Effector memory CD8-positive, alpha-beta T cell (primary cell): Measurements from ENCODE around the gene EPM2AIP1.
A peak's percentile ranks its signal among the peaks of the same experiment; 100 is the strongest.

ENCODE experiments used
- ATAC-seq: fragments of 150-1000 bp; cut with Tn5 transposase; replicated peaks from 2 replicates; pipeline ENCODE4 v1.10.0; 2021; ENCODE audit warnings: mild to moderate bottlenecking, moderate library complexity
- DNase-seq, 3 experiments: peaks; one replicate each; pipeline ENCODE4 v3.0.0; 2021
- H3K27ac Mint-ChIP-seq, 2 donors: one replicate each; pipeline ENCODE4 v1.8.0; 2022; ENCODE audit warnings: mild to moderate bottlenecking in 2 of 2, mixed read lengths in 2 of 2, moderate library complexity in 2 of 2
- H3K27me3 Mint-ChIP-seq, 2 donors: one replicate each; pipeline ENCODE4 v1.8.0; 2022; ENCODE audit warnings: mixed read lengths in 2 of 2
- H3K36me3 Mint-ChIP-seq: one replicate; pipeline ENCODE4 v1.8.0; 2022; ENCODE audit warnings: mild to moderate bottlenecking, moderate library complexity, mixed read lengths; ENCODE audit not compliant: insufficient read depth
- H3K4me1 Mint-ChIP-seq, 2 donors: one replicate each; pipeline ENCODE4 v1.8.0; 2022; ENCODE audit warnings: low read depth in 2 of 2, mixed read lengths in 2 of 2
- H3K4me3 Mint-ChIP-seq, 2 donors: one replicate each; pipeline ENCODE4 v1.8.0; 2022; ENCODE audit warnings: mild to moderate bottlenecking in 2 of 2, mixed read lengths in 2 of 2, moderate library complexity in 2 of 2
- H3K9me3 Mint-ChIP-seq, 2 donors: one replicate each; pipeline ENCODE4 v1.8.0; 2022; ENCODE audit warnings: mixed read lengths in 2 of 2

Gene EPM2AIP1

GRCh38 chr3:37025561-37026335, 32.8 kb upstream of the EPM2AIP1 start:
- H3K4me1 Mint-ChIP-seq: peaks cover 1 to 7% of the 10 kb centered on the region in 2 donors
- no peaks in the 10 kb centered on the region for H3K27me3 Mint-ChIP-seq
- no peak overlapping the region for H3K27ac Mint-ChIP-seq
- peaks cover 46% of the 10 kb centered on the region for H3K36me3 Mint-ChIP-seq
- ATAC-seq: no peak
- no peak overlapping the region for H3K4me3 Mint-ChIP-seq
- H3K9me3 Mint-ChIP-seq: no peaks in the 10 kb centered on the region
- DNase-seq: no peak

DNA sequence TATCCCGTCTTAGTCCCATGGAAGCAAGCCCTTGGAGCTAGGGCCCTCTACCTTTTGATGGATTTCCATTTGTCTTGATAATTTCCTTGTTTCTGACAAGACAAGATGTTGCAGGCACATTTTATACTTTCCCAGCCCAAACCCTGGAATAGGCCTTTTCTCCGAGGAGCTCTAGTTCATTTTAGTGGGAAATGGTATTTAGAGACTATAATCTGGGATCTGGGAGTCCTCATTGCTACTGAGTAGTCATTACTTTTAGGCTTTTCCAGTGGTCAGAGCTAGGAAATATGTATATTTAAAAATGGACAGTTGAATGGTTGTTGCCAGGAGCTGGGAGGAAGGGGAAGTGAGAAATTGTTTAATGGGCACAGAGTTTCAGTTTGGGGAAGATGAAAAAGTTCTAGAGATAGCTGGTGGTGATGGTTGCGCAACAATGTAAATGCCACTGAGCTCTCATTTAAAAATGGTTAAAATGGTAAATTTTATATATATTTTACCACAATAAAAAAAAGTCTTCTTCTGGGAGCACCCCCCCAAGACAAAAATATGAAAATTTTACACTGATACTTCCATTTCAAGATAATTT, 32.0 kb upstream of the EPM2AIP1 start:
- Mint-ChIP-seq H3K4me3 (no peak overlapping the region), H3K36me3 (peaks cover 46% of the 10 kb centered on the region), H3K4me1 (peaks cover 1 to 7% of the 10 kb centered on the region in 2 donors), H3K9me3 (no peaks in the 10 kb centered on the region), H3K27ac (peak overlapping the region in 1 of 2 donors; percentile 2), H3K27me3 (no peaks in the 10 kb centered on the region)
- DNase-seq (no peak), ATAC-seq (no peak)

GRCh38 chr3:37024092-37024491, 31.2 kb upstream of the EPM2AIP1 start:
- H3K27me3 Mint-ChIP-seq: no peaks in the 10 kb centered on the region
- peaks cover 46% of the 10 kb centered on the region for H3K36me3 Mint-ChIP-seq
- H3K4me1 Mint-ChIP-seq: peaks cover 1 to 7% of the 10 kb centered on the region in 2 donors
- no peak for DNase-seq
- peak overlapping the region in 1 of 2 donors; percentile 2 for H3K27ac Mint-ChIP-seq
- H3K4me3 Mint-ChIP-seq: no peak overlapping the region
- H3K9me3 Mint-ChIP-seq: no peaks in the 10 kb centered on the region
- no peak for ATAC-seq

DNA sequence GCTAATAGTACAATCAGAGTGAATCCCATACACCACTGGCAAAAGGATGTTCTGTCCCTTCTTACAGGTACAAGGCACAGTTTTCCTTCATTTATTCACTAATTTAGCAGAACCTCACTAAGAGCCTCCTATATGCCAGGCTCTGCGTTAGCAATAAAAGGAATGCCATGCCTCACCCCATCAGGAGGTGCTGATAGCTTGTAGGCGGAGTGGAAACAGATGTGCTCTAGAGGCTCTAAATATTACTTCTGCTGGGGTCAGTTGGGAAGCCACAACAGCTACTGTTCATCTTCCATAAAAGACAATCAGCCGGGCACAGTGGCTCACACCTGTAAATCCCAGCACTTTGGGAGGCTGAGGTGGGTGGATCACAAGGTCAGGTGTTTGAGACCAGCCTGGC, 24.8 kb upstream of the EPM2AIP1 start:
- Mint-ChIP-seq H3K4me1 (peaks cover 0 to 3% of the 10 kb centered on the region in 2 donors), H3K9me3 (no peaks in the 10 kb centered on the region), H3K27ac (no peak overlapping the region), H3K4me3 (no peak overlapping the region), H3K36me3 (peaks cover 43% of the 10 kb centered on the region), H3K27me3 (no peaks in the 10 kb centered on the region)
- DNase-seq: no peak
- no peak for ATAC-seq

DNA sequence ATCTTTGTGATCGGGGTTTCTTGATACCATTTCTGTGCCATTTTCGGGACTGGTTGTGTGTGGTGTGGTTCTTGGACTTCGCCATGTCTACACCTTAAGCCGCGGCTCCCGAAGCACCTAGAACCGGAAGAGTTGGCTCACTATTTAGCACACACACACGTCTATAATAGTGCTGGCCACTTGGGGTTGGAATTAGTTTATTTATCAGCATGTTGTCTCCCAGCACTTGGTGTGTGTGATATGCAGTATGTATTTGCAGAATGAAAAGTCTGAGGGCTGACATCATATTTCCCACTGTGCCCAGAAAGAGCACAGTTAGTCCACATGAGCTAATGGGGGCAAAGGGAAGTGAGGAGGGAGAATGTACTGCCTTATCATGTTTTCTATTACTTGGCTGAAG, 24.0 kb upstream of the EPM2AIP1 start:
- Mint-ChIP-seq H3K27ac (no peak overlapping the region), H3K4me1 (no peaks in the 10 kb centered on the region), H3K36me3 (peaks cover 47% of the 10 kb centered on the region), H3K4me3 (no peak overlapping the region), H3K9me3 (no peaks in the 10 kb centered on the region), H3K27me3 (no peaks in the 10 kb centered on the region)
- DNase-seq (no peak), ATAC-seq (no peak)

DNA sequence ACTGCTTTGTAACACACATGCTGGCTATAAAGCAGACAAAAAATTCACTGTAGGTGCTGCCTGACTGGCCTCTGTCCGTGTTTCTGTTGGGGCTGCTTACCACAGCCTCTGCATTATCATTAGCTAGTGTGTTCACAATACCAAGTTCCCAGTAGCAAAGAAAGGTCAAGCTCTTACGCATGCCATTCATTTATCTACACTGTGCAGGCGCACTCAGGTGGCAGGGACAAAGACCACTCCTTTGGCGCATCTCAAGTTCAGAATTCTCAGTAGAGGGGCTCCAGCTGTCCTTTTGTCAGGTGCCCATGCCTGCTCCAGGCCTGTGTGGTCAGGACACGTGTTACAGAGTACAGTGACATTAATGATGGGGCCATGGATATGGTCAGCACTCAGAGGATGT, 22.7 kb upstream of the EPM2AIP1 start:
- Mint-ChIP-seq H3K27me3 (no peaks in the 10 kb centered on the region), H3K4me3 (no peak overlapping the region), H3K36me3 (peaks cover 55% of the 10 kb centered on the region), H3K27ac (no peak overlapping the region), H3K4me1 (peaks cover 0 to 4% of the 10 kb centered on the region in 2 donors), H3K9me3 (no peaks in the 10 kb centered on the region)
- ATAC-seq: no peak
- DNase-seq: no peak

DNA sequence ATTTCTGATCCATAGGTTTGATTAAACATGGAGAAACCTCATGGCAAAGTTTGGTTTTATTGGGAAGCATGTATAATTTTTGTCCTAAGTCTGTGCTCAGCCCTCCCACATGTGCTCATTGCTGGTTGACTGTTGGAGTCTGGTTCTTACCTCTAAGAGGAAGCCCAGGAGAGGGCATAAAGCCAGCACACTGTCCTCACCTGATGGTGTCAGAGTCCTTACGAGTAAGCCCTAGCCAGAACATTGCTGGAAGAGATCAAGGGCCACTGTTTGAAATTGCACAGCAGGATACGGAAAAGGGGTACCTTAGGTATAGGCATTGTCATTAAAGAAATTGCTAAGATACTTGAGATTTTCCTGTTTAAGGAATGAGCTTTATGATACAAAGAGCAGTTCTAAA, 21.7 kb upstream of the EPM2AIP1 start:
- DNase-seq: no peak
- no peaks in the 10 kb centered on the region for H3K27me3 Mint-ChIP-seq
- H3K27ac Mint-ChIP-seq: no peak overlapping the region
- no peak overlapping the region for H3K4me3 Mint-ChIP-seq
- H3K36me3 Mint-ChIP-seq: peaks cover 59% of the 10 kb centered on the region
- peaks cover 0 to 4% of the 10 kb centered on the region in 2 donors for H3K4me1 Mint-ChIP-seq
- no peaks in the 10 kb centered on the region for H3K9me3 Mint-ChIP-seq
- no peak for ATAC-seq

DNA sequence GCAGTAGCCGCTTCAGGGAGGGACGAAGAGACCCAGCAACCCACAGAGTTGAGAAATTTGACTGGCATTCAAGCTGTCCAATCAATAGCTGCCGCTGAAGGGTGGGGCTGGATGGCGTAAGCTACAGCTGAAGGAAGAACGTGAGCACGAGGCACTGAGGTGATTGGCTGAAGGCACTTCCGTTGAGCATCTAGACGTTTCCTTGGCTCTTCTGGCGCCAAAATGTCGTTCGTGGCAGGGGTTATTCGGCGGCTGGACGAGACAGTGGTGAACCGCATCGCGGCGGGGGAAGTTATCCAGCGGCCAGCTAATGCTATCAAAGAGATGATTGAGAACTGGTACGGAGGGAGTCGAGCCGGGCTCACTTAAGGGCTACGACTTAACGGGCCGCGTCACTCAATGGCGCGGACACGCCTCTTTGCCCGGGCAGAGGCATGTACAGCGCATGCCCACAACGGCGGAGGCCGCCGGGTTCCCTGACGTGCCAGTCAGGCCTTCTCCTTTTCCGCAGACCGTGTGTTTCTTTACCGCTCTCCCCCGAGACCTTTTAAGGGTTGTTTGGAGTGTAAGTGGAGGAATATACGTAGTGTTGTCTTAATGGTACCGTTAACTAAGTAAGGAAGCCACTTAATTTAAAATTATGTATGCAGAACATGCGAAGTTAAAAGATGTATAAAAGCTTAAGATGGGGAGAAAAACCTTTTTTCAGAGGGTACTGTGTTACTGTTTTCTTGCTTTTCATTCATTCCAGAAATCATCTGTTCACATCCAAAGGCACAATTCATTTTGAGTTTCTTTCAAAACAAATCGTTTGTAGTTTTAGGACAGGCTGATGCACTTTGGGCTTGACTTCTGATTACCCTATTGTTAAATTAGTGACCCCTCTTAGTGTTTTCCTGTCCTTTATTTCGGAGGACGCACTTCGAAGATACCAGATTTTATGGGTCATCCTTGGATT, 674 bp upstream of the EPM2AIP1 start, which contains the start of gene MLH1:
Gene MLH1, plus strand, starts transcription at position 193 of the 958 bp plus-strand sequence. Its CDS starts 30 bp downstream, at position 223.
- H3K4me1 Mint-ChIP-seq: peaks cover 17 to 27% of the 10 kb centered on the region in 2 donors
- peak; percentile 99 for DNase-seq
- peak; percentile 80 for ATAC-seq
- H3K27ac Mint-ChIP-seq: no peak within 1 kb of the TSS
- H3K36me3 Mint-ChIP-seq: peaks cover 32% of the 10 kb centered on the region
- no peak within 1 kb of the TSS for H3K4me3 Mint-ChIP-seq
- no peaks in the 10 kb centered on the region for H3K27me3 Mint-ChIP-seq
- no peaks in the 10 kb centered on the region for H3K9me3 Mint-ChIP-seq

- Mint-ChIP-seq H3K9me3 (no peaks in the 10 kb centered on the region), H3K27me3 (no peaks in the 10 kb centered on the region), H3K4me1 (peaks cover 22 to 32% of the 10 kb centered on the region in 2 donors), H3K27ac (no peak overlapping the region), H3K36me3 (peaks cover 22% of the 10 kb centered on the region), H3K4me3 (no peak overlapping the region)
- DNase-seq: peak in 2 of 3 experiments; percentile 5 to 6
- ATAC-seq: no peak
Observed at GRCh38 chr3:36991923-36992805, 767 bp downstream of the EPM2AIP1 start.

DNA sequence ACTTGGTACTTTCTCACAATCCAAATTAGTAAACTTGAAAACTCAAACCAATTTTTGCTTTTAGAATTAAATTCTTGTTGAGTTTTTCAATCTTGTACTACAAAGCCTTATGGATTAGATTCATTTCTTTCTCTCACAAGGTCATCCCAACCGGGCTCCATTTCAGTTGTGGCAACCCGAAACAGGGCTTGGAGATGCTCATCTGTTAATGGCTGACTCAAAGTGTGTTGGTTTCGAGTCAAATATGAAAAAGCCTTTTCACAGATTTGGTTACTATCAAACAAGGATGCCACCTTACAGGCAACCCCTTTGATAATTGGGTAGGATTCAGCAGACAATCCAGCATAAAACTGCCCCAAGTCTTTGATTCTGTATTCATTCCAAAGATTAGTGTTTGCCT, 1.8 kb downstream of the EPM2AIP1 start:
- H3K9me3 Mint-ChIP-seq: no peaks in the 10 kb centered on the region
- H3K4me1 Mint-ChIP-seq: peaks cover 21 to 29% of the 10 kb centered on the region in 2 donors
- no peak for ATAC-seq
- H3K4me3 Mint-ChIP-seq: no peak overlapping the region
- no peak for DNase-seq
- H3K36me3 Mint-ChIP-seq: peaks cover 23% of the 10 kb centered on the region
- no peaks in the 10 kb centered on the region for H3K27me3 Mint-ChIP-seq
- no peak overlapping the region for H3K27ac Mint-ChIP-seq

- DNase-seq (no peak), ATAC-seq (no peak)
- Mint-ChIP-seq H3K9me3 (no peaks in the 10 kb centered on the region), H3K36me3 (peaks cover 36% of the 10 kb centered on the region), H3K27ac (peak overlapping the region; percentile 0 to 57), H3K27me3 (no peaks in the 10 kb centered on the region), H3K4me1 (peaks cover 26 to 35% of the 10 kb centered on the region in 2 donors), H3K4me3 (peak overlapping the region in 1 of 2 donors; percentile 60)
Observed at GRCh38 chr3:36989568-36989967, 3.4 kb downstream of the EPM2AIP1 start.

GRCh38 chr3:36989005-36989404, 3.9 kb downstream of the EPM2AIP1 start:
- Mint-ChIP-seq H3K27ac (peak overlapping the region; percentile 0 to 57), H3K4me1 (peaks cover 26 to 35% of the 10 kb centered on the region in 2 donors), H3K4me3 (peak overlapping the region in 1 of 2 donors; percentile 60), H3K27me3 (no peaks in the 10 kb centered on the region), H3K9me3 (no peaks in the 10 kb centered on the region), H3K36me3 (peaks cover 38% of the 10 kb centered on the region)
- no peak for ATAC-seq
- DNase-seq: no peak
